ENCODE results near the gene MS4A18. TPM values are rescaled to one million over a fixed set of nuclear protein-coding genes. Genes with fewer than 3 reads are reported as not detected.

The MS4A18 gene
- not detected in 2 replicates for total RNA-seq (ENCODE audit: low replicate concordance)

DNA sequence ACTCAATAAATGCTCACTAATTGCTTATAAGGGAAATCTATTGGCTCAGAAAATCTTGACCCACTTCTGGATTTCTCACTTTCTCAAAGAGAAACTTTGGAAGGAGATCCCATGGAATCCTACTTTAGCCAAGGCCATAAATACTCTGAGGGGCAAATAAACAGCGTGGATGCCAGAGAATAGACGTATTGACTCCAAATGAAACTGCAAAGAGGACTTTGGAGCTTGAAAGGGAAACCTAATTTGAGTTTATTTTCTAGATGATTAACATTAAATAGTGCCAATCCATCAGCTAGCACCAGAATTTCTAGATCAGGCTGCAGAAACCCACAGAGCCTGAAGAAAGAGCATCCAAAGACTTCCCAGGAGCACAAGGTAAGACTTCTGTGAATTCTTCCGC, at the start of gene MS4A18:
TSS of gene MS4A18 (plus strand) at position 301 of the 400 bp plus-strand sequence.

DNA sequence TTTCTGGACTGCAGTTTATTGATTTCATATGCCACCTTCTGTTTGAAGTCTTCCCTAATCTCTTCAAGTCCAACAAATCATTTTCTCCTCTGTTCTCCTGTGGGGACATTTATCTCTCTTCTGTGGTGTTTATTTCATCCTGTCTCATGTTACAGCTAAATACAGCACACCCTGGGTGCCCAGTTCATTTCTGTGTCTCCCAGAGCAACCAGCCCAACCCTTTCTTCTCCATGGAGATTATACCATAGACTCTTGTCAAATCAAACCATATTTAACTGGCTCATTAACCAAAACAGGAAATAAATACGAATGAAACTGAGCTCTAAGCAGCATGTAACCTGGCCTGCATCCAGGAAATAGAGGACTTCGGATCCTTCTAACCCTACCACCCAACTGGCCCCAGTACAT, 25.2 kb upstream of the MS4A18 start, which contains the start of gene MS4A8:
TSS of gene MS4A8 (plus strand) at position 329 of the 408 bp plus-strand sequence. CDS start 1,249 bp downstream, outside the sequence.

GRCh38 chr11:60756307-60757032, 31.9 kb downstream of the MS4A18 start, which contains the start of gene MS4A15:
TSS of gene MS4A15 (plus strand) at chr11:60756867. CDS start at chr11:60763734, 6,867 bp downstream.

DNA sequence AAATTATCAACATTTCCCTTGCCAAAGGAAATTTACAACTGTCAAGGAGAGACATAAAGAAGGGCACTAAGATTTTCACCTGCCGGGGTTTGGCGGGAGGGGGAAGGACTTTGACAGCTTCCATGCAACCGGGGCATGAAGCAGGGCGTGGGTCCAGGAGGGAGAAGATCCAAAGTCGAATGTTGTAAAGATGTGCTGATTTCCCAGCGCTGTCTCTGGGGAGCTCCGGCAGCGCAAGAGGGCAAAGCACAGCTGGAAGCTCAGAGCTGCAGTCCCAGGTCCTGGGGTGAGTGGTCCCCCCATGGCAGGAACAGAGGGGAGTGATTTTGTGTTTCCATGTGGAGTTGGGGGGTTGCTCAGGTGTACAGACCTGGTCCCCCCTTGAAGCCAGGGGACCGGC, 60.6 kb downstream of the MS4A18 start, which contains the start of gene MS4A10:
TSS of gene MS4A10 (plus strand) at position 198 of the 400 bp plus-strand sequence. CDS start 5,003 bp downstream, outside the sequence.

Other genes starting within 250 kb of the MS4A18 start
- not detected in 2 replicates for gene MS4A12, start 231.9 kb upstream of the MS4A18 start, total RNA-seq (ENCODE audit: low replicate concordance)
- gene MS4A13, start 209.3 kb upstream of the MS4A18 start, total RNA-seq (ENCODE audit: low replicate concordance) = not detected in 2 replicates
- not detected in 2 replicates for gene MS4A8, start 25.1 kb upstream of the MS4A18 start, total RNA-seq (ENCODE audit: low replicate concordance)
- not detected in 2 replicates for gene MS4A15, start 32.1 kb downstream of the MS4A18 start, total RNA-seq (ENCODE audit: low replicate concordance)
- not detected in 2 replicates for gene MS4A10, start 60.6 kb downstream of the MS4A18 start, total RNA-seq (ENCODE audit: low replicate concordance)
- gene CCDC86, start 117.4 kb downstream of the MS4A18 start, total RNA-seq (ENCODE audit: low replicate concordance) = 0.82 and 7.4 TPM in 2 replicates
- 0.12 TPM in 1 of 2 replicates, not detected in the other for gene PTGDR2, start 131.2 kb downstream of the MS4A18 start, total RNA-seq (ENCODE audit: low replicate concordance)
- 0.12 TPM in 1 of 2 replicates, not detected in the other for gene ZP1, start 142.8 kb downstream of the MS4A18 start, total RNA-seq (ENCODE audit: low replicate concordance)
- gene PRPF19, start 181.9 kb downstream of the MS4A18 start, total RNA-seq (ENCODE audit: low replicate concordance) = 28.4 and 36.8 TPM in 2 replicates
- gene TMEM109, start 189.4 kb downstream of the MS4A18 start, total RNA-seq (ENCODE audit: low replicate concordance) = 20.7 and 25.2 TPM in 2 replicates
- 7.5 and 44.6 TPM in 2 replicates for gene TMEM132A, start 199.7 kb downstream of the MS4A18 start, total RNA-seq (ENCODE audit: low replicate concordance)
- 8.8 and 34.5 TPM in 2 replicates for gene SLC15A3, start 227.5 kb downstream of the MS4A18 start, total RNA-seq (ENCODE audit: low replicate concordance)
- not detected in 2 replicates for gene CD6, start 247.0 kb downstream of the MS4A18 start, total RNA-seq (ENCODE audit: low replicate concordance)

All from smooth muscle cell of the coronary artery (primary cell).